ENCODE measurements around the gene OGFR. TPM values are rescaled to one million over a fixed set of nuclear protein-coding genes. Genes with fewer than 3 reads are reported as not detected.

OGFR gene
- polyA plus RNA-seq, 3 donors: 47.8 to 114 (median 79.3) TPM

GRCh38 chr20:62766071-62766450 lies 38.6 kb upstream of the OGFR start:
- Histone ChIP-seq H3K9ac (ENCODE audit: insufficient read depth, low read length, poor library complexity, severe bottlenecking) (no peak overlapping the region), H3K9me3 (replicated peaks in 1 of 2; ENCODE audit: control insufficient read depth in 1 of 2, insufficient read depth in 1 of 2, low read length in 2 of 2) (no peaks in the 10 kb centered on the region), H3K27me3 (ENCODE audit: control insufficient read depth in 2 of 2, insufficient read depth in 2 of 2, low read length in 2 of 2) (no peaks in the 10 kb centered on the region), H2AFZ (ENCODE audit: insufficient read depth, low read depth, low read length, poor library complexity, severe bottlenecking) (no peak overlapping the region), H3K79me2 (ENCODE audit: insufficient read depth, low read length) (no peaks in the 10 kb centered on the region), H3K27ac (ENCODE audit: low read depth in 1 of 2, low read length in 2 of 2) (no peak overlapping the region), H3K4me1 (ENCODE audit: control insufficient read depth in 1 of 2, insufficient read depth in 2 of 2, low read length in 2 of 2) (no peaks in the 10 kb centered on the region), H3K4me2 (replicated peaks; ENCODE audit: extremely low read depth, low read length, poor library complexity, severe bottlenecking) (no peak overlapping the region), H3K4me3 (replicated peaks in 1 of 3; ENCODE audit: low read depth in 2 of 3, low read length in 3 of 3) (no peak overlapping the region), H3K36me3 (replicated peaks in 1 of 2; ENCODE audit: control insufficient read depth in 1 of 2, insufficient read depth in 2 of 2, low read length in 2 of 2) (no peaks in the 10 kb centered on the region), H4K20me1 (ENCODE audit: insufficient read depth, low read length) (no peaks in the 10 kb centered on the region)
- DNase-seq: no peak
- no peak overlapping the region for H3K27ac Mint-ChIP-seq
- H3K27me3 Mint-ChIP-seq (ENCODE audit: low read depth in 3 of 3): peaks cover 2 to 20% (median 5%) of the 10 kb centered on the region in 3 donors
- peaks cover 0 to 3% (median 0%) of the 10 kb centered on the region in 7 donors for H3K9me3 Mint-ChIP-seq
- no CpG with 5 or more reads among the region's 10 CpGs for WGBS (ENCODE audit: insufficient coverage)
- TF ChIP-seq CTCF (IDR thresholded peaks at IDR 0.05): no peak
- intact Hi-C loops (cut with micrococcal nuclease): no loop called here
- H3K4me3 Mint-ChIP-seq: no peak overlapping the region
- peaks cover 4% of the 10 kb centered on the region for H3K4me1 Mint-ChIP-seq
- H3K36me3 Mint-ChIP-seq: no peaks in the 10 kb centered on the region

GRCh38 chr20:62766716-62767115 lies 37.9 kb upstream of the OGFR start:
- Histone ChIP-seq H2AFZ (ENCODE audit: insufficient read depth, low read depth, low read length, poor library complexity, severe bottlenecking) (no peak overlapping the region), H3K27ac (ENCODE audit: low read depth in 1 of 2, low read length in 2 of 2) (no peak overlapping the region), H3K27me3 (ENCODE audit: control insufficient read depth in 2 of 2, insufficient read depth in 2 of 2, low read length in 2 of 2) (no peaks in the 10 kb centered on the region), H3K4me1 (ENCODE audit: control insufficient read depth in 1 of 2, insufficient read depth in 2 of 2, low read length in 2 of 2) (no peaks in the 10 kb centered on the region), H4K20me1 (ENCODE audit: insufficient read depth, low read length) (no peaks in the 10 kb centered on the region), H3K9ac (ENCODE audit: insufficient read depth, low read length, poor library complexity, severe bottlenecking) (no peak overlapping the region), H3K36me3 (replicated peaks in 1 of 2; ENCODE audit: control insufficient read depth in 1 of 2, insufficient read depth in 2 of 2, low read length in 2 of 2) (no peaks in the 10 kb centered on the region), H3K4me2 (replicated peaks; ENCODE audit: extremely low read depth, low read length, poor library complexity, severe bottlenecking) (no peak overlapping the region), H3K4me3 (replicated peaks in 1 of 3; ENCODE audit: low read depth in 2 of 3, low read length in 3 of 3) (no peak overlapping the region), H3K79me2 (ENCODE audit: insufficient read depth, low read length) (no peaks in the 10 kb centered on the region), H3K9me3 (replicated peaks in 1 of 2; ENCODE audit: control insufficient read depth in 1 of 2, insufficient read depth in 1 of 2, low read length in 2 of 2) (no peaks in the 10 kb centered on the region)
- peak overlapping the region in 1 of 7 donors; percentile 67 for H3K27ac Mint-ChIP-seq
- TF ChIP-seq CTCF (IDR thresholded peaks at IDR 0.05): no peak
- peaks cover 2 to 20% (median 5%) of the 10 kb centered on the region in 3 donors for H3K27me3 Mint-ChIP-seq (ENCODE audit: low read depth in 3 of 3)
- H3K4me1 Mint-ChIP-seq: peaks cover 4% of the 10 kb centered on the region
- intact Hi-C loops (cut with micrococcal nuclease): no loop called here
- peaks cover 0 to 3% (median 0%) of the 10 kb centered on the region in 7 donors for H3K9me3 Mint-ChIP-seq
- no peaks in the 10 kb centered on the region for H3K36me3 Mint-ChIP-seq
- H3K4me3 Mint-ChIP-seq: peak overlapping the region; percentile 31 to 45
- WGBS (ENCODE audit: insufficient coverage): 74% methylated on average over 12 of the region's 16 CpGs
- DNase-seq: no peak
